Forelimb muscle (tissue), 1 donor: ENCODE results near the gene SMAD9. TPM values are rescaled to one million over a fixed set of nuclear protein-coding genes. Genes with fewer than 3 reads are reported as not detected.
"Not testable (repeated sequence)": the region's sequence is repeated elsewhere in the genome, so short reads cannot be mapped to it uniquely, and the experiment has no call there.

ENCODE experiments used
- DNase-seq: peaks from one replicate; pipeline ENCODE4 v3.0.0-alpha.2; 2013; ENCODE audit warnings: low read depth
- polyA plus RNA-seq: library from polyadenylated mRNA; unstranded; fragments of 120-200 nt; gene quantifications from one replicate; pipeline ENCODE4 v1.2.1, GENCODE V29; 2013; ENCODE audit not compliant: insufficient read length

Gene SMAD9
- polyA plus RNA-seq, 1 donor, result 13.3 TPM

DNA sequence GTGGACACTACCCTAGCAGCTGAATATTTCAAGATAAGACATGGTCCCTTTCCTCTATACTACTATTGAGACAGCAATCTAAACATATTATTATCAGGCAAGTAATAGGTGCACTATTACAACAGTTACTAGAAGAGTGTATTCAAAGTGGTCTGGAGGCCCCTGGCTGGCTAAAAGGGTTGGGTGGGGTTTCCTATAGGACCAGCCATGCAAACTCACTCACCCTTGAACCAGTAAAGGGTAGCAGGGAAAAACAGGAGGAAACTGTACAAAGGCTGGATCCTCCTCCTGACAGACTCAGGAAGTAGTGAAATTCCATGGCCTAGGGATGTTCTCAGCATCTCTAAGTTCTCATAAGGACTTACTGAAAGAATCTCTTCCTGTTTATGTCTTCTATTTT, 7.7 kb downstream of the SMAD9 start:
- DNase-seq, result no peak

DNA sequence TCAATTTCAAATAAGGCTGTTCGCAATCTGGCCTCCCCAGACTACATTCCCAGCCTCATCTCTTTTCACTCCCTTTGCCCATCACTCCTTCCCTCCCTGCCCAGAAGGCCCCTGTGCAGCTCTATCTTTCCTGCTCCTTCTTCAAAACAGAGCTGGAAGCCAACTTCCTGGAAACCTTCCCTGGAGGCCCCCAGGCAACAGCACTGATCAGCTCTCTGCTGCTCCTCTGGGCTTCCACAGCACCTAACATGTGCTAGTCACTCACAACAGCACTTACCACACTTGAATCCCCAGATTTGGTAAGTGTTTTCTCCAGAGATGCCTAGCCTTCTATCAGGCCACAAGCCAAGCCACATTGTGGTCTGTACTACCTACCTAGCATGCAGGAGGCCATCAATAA, 9.5 kb downstream of the SMAD9 start:
- no peak for DNase-seq

DNA sequence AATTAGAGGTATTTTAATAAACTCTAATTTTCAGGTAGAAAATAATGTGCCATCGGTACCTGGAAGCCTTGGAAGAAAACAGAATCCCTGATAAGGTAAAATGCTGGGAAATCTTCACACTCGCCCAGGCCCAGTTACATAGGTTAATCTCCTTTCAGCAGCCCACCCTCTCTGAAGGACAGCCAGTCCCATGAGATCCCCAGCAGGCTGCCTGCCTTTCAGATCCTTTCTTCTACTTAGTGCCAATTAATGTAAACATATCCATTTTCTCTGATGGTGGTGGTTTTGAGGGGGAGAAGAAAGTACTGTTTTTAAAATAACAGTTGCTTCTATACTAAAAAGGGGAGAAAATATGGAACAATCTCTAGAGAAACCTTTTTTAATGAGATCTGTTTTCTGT, 12.2 kb downstream of the SMAD9 start:
- no peak for DNase-seq

DNA sequence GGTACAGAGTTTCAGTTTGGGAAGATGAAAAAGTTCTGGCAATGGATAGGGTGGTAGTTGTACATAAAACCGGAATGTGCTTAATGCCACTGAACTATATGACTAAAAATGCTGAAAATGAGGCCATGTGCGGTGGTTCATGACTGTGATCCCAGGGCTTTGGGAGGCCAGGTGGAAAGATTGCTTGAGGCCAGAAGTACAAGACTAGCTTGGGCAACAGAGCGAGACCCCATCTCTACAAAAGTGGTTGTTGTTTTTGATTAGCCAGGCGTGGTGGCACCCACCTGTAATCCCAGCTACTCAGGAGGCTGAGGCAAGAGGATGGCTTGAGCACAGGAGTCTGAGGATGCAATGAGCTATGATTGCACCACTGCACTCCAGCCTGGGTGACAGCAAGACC, 12.8 kb downstream of the SMAD9 start:
- no peak for DNase-seq

DNA sequence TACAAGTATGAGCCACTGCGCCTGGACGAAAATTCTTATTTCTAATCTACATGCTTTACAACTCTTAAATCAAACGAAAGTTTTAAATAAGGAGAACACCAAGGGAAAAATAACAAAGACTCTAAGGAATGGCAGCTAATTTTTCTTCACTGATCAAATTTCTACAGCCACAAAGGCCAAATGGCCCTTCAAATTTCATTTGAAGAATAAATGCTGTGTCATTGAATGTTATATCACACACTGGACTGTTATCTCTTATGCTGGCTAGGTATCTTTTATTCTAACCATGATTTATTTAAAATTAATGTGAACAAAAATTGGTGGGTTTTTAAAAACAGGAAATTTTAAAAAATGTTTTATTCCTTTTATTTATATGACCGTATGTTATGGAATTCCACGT, 14.1 kb downstream of the SMAD9 start:
- DNase-seq, result no peak

DNA sequence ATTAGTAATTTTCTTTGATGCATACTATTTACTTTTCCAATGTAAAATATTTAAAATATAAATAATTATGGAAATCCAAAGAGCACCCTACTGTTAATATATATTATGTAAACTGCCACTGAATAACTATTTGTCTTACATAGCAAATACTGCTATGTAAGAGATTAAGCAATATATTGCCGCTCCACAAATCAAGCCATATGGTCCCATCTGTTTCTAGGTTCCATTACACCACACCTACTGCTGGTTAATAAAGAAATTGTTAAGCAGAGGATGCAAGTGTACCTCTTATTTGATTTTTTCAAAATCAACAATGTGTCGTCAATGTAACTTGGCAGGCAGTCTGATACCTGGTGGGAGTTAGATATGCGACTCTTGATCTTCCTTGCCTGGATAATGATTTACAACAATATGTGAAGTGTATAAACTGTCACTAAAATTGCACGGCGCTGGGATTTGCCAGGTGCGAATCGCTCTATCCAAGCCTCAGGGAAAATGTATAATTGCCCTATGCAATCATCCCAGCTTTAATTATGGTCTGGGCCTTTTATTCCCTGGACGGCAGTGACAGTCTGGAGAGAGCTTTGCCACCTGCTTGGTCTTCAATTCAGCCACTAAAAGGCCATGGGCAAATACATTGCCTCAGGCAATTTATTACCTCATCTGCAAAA, 16.0 kb downstream of the SMAD9 start:
- DNase-seq, result no peak

DNA sequence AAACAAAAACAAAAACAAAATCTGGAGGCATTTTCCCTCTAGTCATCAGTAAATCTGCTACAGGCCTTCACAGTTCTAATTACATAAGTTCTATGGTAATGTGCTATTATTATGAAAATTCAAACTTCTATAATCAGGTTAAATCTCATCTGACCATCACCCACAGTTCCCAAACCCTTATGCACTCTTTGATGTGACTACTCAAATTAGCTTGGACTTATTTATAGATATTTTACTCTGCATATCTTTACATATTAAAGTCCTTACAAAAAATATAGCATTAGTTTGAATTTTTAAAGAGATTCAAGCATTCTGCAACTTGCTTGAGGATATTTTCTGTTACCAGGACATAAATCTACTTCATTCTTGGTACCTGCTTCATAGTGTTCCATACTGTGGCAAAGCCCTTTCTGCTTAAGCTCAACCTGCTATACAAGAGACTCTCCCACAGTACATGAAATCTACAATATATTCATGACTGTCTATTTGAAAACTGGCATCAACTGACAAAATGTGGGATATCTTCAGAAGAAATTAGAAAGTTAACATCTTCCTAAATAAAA, 22.9 kb downstream of the SMAD9 start:
- no peak for DNase-seq

DNA sequence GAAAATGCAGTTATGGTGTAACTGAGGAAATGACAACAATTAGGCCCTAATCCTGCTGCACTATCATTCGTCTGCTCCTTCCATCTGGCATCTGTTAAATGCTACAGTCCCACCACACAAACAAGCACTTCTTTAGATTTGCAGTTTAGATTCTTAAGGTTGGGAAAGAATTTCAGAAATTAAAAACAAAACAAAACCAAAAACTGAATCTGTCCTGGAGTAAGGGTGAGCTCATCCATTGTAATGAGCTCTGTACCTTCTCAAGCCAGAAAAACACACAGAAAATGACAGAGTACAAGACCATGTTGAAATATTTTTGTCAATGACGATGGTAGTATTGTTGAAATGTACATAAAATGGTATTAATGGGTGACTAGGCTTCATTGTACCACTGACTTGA, 28.3 kb downstream of the SMAD9 start:
- no peak for DNase-seq

DNA sequence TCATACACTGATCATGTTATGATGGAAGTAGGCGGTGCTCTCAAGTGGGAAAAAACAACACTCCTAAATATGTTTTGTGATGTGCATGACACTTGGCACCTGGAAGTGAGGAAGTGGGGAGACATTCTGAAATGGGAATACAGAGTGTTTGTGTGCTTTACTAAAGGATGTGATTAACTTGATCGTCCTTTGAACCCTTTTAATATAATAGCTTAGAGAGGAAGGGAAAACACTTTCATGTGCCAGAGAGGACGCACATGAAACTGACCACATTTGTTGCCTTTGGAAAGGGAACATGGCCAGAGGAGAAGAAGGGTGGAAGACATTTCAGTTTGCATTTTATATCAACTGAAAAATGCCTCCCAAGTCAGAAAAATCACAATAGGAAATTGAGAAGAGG, 31.4 kb downstream of the SMAD9 start:
- DNase-seq, result no peak

DNA sequence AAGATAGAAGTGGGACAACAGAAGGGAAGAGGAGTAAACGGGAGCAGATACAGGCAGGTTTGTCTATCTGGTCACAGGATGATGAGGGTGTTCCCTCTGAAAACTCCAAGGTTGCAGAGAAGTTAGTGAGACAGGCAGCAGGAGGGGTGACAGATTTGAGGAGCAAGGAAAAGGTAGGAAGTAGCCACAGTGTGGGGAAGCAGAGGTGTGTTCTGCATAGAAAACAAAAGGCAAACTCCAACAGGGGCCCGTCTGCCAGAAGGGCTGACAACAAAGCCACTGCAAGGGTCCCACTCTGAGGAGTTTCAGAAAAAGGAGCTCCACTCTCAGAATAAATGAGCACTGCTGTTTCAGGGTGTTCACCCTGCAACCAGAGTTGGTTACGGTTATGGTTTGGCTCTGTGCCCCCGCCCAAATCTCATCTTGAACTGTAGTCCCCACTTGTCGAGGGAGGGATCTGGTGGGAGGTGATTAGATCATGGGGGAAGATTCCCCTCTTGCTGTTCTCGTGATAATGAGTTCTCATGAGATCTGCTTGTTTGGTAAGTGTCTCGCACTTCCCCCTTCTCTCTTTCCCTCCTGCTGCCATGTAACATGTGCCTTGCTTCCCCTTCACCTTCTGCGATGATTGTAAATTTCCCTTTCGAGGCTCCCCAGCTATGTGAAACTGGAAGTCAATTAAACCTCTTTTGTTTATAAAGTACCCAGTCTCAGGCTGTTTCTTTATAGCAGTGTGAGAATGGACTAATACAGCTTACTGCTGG, 32.1 kb downstream of the SMAD9 start:
- no peak for DNase-seq

DNA sequence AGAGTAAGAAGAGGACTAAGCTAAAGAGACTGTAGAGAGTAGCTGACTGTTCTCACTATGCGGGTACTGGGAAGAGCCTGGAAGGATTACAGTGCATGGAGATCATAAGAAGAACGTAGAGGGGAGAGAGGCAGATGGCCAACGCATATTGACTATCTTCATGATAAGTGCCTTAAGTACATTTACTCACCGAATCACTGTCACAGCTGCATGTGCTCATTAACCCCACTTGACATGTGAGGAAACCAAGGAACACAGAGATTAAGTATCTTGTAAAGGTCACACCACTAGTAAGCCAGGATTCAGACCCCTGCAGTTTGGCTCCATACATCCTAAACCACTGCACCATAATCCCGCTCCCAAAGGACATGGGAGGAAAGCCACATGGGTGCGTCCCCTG, 34.1 kb downstream of the SMAD9 start:
- DNase-seq, result no peak

DNA sequence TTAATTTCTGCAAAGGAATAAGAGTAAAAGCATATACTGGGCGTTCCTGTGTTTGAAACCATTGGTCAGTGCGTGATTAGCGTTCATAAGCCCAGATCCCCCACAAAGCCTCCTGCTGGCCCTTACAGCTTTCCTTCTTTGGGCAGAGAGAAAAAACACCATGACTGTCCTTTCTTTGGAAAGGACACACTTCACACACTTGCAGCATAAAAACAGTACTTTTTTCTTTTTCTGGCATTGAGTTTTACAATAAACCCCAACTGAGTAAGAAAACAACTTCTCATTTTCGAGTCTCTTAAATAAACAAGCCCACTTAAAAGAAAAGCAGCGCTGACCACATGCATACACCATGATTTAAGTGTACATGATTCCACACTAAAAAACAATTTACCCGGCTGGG, 35.8 kb downstream of the SMAD9 start:
- no peak for DNase-seq

DNA sequence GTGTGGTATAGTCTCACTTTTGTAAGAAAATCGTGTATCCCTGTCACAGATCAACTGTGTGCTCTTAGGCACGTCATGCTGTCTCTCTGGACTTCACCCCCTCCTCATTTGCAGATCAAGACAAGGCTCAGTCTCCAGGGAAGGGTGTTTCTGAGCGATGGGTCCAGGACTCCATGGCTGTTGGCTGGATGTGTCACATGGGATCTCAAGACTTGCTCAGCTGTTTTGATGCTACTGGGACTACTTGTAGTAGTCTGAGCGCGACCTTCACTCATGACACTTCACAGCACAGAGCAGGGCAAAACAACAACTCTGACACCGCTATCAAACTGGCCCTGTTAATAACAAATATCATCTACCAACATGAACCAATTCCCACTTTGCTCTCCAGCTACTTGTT, 36.2 kb downstream of the SMAD9 start:
- no peak for DNase-seq

DNA sequence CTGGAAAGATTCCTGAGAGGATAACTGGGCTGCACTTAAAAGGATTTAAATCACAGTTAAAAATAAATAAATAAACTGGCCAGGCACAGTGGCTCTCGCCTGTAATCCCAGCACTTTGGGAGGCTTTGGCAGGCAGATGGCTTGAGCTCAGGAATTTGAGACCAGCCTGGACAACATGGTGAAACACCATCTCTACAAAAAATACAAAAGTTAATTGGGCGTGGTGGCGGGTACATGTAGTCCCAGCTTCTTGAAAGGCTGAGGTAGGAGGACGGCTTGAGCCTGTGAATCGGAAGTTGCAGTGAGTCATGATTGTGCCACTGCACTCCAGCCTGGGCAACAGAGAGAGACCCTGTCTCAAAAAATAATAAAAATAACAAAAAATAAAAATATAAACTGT, 36.6 kb downstream of the SMAD9 start:
- DNase-seq, result not testable (repeated sequence)

DNA sequence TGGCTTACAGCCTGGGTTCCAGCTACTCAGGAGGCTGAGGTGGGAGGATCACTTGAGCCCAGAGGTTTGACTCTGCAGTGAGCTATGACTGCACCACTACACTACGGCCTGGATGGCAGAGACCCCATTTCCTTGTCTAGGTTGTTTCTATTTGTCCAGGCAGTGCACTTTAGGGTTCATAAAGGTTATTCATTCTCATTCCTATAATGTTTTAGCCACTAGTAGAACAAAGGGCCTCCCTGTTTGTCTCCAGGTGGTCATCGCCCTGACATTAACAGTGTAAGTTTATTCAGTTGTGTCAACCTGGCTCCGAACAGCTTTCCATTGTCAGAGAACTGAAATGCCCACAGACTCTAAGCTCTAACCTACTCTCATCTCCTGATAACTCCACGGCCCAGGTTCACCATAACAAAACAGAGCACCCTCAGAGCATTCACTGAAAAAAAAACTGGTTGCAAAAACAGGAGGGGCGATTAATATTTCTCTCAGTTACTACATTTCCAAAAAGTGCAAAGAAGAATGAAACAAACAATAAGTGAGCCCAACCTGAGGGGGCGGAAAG, 37.1 kb downstream of the SMAD9 start:
- no peak for DNase-seq

DNA sequence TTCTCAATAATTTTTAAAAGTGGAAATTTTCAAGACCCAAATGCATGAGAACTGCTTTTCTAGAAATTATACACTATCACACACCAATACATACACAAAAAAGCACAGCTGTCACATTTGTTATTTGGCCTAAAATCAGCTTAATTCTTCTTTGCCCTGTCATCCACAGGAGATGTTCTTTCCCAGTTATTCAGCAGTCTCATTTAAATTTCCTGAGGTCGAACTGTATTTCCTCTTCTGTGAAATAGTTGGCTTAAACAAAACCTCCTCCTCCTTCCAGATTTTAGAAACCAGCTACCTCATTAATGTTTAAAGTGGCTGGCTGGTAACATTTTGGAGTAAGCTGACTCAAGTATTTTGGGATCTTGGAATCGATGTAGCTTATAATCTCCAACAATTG, 39.1 kb downstream of the SMAD9 start:
- no peak for DNase-seq

DNA sequence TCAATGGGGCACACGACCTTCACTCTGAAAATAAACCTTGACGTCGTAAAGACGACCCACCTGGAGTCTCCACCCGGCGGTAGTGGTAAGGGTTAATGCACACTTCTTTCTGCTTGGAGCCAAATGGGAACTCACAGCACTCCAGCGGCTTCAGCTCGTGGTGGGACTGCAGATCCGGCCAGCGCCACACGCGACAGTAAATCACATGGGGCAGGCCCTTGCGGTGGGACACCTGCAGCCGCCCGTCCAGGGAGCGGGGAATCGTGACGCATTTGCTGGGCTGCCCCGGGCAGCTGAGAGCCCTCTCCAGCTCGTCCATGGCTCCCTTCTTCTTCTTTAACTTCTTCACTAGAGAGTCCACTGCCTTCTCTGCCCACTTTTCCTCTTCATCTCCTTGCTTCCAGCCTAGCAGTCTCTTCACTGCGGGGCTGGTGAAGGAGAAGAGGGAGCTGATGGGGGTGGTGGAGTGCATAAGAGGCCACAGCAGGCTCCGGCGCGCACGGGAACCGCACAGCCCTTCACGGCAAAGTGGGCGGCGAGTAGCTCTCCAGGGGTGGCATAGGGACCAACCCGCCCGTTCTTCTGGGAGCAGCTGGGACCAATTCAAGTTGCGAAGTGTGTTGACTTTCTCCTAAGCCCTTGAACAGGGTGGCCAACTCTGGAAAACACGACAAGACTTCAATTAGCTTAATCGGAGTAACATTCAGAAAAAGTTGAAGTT, 40.7 kb downstream of the SMAD9 start:
- no peak for DNase-seq

DNA sequence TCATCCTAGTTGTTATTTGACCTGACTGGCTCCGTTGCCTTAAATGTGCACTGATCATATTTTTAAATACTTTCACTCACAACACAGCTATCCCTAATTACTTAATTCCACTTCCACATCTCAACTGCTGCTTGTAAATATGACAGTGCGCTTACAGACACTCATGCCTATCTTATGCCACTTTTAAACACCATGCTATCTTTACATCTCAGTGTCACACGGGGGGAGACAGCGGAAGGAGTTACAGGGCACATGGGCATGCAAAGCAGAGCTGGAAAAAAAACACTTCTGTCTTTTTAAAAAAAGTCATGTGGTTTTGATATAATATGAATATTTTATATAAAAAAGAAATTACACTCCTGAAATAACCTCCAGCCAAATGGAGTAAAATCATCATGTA, 44.1 kb downstream of the SMAD9 start:
- no peak for DNase-seq

DNA sequence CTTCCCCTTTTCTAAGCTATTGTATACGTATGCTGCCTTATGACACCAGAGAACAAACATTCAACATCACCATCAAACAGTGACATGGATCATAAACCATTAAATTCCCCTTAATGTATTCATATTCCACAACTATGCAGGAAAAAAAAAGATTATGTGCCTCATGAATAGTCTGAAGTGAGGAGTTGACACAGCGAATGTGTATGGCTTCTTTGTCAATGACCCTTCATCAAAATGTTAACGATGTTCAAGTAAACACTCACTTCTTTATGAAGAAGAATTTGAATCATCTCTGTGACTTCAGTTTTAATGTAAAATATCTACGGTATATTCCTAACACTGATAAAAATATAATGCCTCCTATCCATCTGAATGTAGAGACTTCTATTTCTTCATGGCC, 44.6 kb downstream of the SMAD9 start:
- DNase-seq, result no peak

DNA sequence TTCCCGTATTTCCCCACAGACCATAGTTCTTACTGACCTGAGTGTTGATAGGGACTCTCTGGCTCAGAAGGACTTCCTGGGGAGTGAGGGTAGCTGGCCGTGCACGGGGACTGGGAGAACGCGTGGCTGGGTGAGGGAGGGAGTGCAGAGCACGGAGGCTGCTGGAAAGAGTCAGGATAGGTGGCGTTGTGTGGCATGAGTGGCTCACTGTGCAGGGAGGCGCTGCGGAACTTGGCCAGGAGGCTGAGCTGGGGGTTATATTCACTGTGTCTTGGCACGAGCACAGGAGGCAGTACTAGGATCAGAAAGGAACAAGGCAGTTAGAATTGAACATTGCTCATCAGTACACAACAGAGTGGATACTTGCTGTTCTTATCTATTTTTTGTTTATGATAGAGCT, 47.4 kb downstream of the SMAD9 start:
- no peak for DNase-seq

DNA sequence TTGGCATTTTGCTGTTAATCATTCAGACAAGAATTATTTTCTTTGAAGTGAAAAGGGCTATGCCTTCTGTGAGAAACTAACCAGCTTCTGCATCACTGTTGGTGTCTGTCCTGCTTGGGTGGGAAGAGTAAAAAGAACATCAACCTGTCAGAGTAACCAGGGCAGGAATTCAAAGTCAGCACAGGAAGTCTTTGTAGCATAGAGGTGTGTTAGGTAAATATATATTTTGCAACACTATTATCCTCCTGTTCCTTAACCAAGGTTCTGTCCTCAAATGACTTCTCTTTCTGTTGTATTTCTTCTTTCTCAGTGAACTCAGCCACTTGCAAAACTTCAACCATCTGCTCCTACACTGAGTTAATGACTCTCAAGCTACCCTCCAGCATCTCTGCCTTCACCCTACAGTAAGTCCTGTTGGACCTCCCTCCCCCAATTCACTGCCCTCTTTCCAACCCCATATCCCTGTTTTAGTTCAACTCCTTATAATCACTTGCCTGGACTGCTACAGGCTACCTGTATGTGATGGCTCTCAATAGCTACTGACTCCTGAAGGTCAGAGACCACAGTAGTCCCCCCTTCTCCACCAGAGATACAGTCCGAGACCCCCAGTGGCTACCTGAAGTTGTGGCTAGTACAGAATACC, 49.9 kb downstream of the SMAD9 start:
- DNase-seq, result no peak

DNA sequence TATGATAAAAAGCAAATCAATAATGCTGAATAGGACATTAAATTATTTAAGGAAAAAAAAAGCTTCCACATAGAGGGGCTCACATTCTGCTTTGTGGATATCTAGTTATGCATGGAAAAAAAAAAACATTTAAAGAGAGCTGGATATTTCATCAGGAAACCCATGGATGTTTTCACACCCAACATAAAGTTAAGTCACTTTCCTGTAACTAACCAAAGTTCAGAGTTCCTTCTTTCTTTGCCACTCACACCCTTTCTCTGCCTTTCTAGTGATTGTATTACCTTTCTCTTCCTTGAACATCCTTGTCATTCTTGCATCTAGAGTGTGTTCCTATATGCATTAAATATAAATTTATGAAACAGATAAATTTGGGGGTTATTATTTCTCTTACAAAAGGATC, 53.8 kb downstream of the SMAD9 start:
- DNase-seq, result no peak
